NCI-H1417 (cell line): Measurements from ENCODE around the gene NUP214.
"Not testable (repeated sequence)": the region's sequence is repeated elsewhere in the genome, so short reads cannot be mapped to it uniquely, and the experiment has no call there.

Source experiments
- DNase-seq, 3 experiments: peaks; one replicate each; lab custom pipeline; 2025; lab: John Stamatoyannopoulos, UW

The NUP214 gene

DNA sequence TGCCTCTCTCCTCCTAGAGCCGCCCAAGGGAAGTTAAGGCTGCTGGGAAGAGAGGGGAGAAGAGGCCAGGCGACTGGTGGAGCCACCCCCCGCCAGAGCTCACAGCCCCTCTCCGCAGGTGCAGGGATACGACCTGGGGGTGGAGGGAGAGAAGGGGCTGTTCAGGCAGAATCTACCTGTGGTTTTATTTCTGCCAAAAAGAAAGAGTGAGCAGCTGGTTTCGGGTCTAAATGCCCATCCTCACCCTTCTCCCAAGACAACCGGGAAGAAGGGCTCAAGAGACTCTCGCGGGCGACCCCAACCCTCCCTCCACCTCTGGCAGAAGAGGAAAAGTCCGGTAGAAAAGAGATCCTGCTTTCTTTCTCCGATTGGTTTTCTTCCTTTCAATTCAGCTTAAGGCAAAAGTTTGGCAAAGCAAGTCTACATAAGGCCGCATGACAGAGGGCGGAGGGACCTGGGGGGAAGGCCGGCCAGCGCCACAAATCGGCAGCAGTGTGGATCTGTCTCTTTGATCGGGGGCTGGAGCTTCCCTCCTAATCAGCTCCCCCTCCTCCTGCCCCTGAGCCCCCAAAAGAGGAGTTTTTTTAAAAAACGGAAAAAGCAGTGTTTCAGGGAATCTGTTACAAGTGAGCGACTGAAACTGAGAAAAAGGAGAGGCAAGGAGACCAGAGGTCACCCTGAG is 134.7 kb downstream of the NUP214 start:
- no peak for DNase-seq

DNA sequence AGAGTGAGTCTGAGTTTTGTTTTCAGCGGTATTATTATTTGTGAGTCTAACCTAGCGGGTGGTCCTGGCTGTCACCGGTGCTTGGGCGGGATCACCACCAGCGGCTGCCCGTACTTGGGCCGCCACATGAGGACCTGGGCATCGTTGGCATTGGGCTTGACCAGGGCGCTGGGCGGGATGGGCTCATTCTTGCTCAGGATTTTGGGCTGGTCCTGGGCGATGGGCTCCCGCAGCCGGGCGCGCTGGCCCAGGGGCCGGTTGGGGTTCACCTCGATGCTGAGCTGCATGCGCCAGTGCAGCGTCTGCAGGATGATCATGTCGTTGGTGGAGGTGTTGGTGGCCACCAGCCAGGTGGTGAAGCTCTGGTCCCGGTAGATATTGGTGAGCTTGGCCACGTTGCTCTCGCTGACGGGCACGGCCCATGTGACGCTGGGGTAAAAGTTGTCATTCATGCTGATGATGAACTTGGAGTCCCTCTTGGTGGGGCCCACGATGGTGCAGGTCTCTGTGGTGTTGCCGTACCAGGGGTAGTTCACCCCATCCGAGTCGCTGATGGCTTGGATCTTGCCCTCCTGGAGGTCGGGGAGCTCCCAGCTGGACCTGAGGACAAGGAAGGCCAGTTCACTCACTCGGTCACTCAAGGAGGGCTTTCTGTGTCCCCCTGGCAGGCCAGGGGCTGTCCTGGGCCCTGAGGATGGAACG is 135.5 kb downstream of the NUP214 start:
- no peak for DNase-seq

DNA sequence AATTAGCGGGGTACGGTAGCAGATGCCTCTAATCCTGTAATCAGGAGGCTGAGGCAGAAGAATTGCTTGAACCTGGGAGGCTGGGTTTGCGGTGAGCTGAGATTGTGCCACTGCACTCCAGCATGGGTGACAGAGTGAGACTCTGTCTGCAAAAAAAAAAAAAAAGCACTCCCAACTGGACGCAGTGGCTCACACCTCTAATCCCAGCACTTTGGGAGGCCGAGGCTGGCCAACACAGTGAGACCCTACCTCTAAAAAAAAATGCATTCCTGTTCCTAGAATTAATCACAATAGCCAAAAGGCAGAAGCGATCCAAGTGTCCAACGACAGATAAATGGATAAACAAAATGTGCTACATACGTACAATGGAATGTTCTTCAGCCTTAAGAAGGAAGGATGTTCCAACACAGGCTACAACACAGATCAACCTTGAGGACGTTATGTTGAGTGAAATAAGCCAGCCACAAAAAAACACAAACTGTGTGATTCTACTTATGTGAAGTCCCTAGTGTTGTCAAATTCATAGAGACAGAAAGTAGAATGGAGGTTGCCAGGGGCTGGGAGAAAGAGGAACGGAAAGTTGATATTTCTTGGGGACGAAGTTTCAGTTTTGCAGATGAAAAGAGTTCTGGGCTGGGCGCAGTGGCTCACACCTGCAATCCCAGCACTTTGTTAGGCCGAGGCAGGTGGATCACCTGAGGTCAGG is 137.1 kb downstream of the NUP214 start:
- no peak for DNase-seq

DNA sequence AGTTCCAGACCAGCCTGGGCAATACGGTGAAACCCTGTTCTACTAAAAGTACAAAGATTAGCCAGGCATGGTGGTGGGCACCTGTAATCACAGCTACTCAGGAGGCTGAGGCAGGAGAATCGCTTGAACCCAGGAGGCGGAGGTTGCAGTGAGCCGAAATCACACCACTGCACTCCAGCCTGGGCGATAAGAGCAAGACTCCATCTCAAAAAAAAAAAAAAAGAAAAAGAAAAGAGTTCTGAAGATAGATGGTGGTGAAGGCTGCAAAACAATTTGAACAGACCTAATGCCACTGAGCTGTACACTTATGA is 137.6 kb downstream of the NUP214 start:
- not testable (repeated sequence) for DNase-seq

DNA sequence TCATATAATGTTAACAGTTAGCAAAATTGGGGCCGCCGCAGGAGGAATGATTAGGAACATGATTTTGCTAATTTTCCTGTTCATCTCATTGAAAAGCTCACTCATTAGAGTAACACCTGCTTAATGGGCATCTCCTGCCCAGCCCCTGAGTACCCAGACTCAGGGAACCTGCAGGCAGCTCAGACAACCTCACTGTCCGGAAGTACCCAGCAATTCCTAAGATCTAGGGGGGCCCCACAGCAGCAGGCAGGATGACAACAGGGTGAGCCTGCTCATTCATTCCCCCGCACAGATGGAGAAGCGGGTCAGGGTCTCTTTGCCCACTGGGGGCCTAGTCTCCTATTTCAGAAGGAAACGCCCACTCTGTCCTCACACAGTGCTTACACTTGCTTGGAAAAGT is 138.3 kb downstream of the NUP214 start:
- no peak for DNase-seq

DNA sequence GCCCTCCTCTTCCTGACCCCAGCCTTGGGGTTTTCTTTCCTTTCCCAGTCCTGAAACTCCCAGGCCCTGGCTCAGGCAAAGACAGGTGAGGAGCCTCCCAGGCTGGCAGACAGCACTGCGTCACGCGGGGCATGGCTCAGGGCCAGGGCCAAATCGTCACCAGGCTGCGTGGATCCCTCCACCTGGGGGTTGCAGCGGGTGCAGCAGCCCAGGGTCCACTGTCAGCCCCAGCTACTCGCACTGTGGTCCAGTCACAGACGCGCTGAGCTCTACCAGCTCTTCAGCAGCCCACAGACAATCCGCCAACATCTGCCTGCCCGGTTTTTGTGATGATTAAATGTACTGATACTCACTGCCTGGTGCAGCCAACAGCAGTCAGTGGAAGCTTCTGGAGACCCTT is 138.8 kb downstream of the NUP214 start:
- no peak for DNase-seq

DNA sequence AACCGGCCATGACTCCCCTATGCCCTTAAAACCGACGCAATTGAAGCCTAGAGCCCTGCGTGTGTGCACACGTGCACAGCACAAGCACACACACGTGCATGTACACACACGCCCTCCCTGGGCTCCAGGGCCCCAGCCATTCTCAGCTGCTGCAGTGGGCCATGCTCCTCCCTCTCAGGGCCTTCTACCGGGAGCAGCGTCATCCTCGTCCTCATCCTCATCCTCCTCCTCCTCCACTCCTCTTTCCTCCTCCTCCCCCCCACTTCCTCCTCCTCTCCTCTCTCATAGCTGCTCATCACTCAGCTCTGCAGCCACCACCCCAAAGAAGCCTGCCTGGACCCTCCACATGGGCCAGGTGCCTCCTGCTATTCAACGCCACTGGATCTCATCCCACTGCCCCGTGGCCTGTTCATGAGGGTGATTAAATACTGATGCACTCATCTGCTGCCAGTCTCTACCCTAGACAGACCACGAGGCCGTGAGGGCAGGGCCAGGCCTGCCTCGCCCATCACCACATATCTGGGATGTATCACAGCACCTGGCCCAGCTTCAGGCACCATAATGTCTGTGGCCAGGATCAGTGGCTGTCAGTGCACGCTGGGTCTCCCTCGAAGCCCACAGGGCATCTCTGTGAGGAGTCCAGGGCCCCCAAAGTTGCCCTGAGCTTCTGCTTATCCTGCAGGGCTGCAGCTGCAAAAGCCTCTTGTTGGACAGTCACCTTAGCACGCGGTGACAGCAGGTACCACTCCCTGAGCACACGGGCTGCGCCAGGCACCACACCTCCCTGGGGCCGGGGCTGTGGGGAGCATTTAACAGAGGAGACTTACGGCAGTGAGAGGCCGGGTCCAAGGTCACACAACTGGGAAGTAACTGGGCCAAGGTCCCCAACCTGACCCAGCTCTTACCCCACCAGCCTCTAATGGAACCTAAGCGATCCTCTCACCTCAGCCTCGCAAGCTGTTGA is 141.2 kb downstream of the NUP214 start:
- no peak for DNase-seq

DNA sequence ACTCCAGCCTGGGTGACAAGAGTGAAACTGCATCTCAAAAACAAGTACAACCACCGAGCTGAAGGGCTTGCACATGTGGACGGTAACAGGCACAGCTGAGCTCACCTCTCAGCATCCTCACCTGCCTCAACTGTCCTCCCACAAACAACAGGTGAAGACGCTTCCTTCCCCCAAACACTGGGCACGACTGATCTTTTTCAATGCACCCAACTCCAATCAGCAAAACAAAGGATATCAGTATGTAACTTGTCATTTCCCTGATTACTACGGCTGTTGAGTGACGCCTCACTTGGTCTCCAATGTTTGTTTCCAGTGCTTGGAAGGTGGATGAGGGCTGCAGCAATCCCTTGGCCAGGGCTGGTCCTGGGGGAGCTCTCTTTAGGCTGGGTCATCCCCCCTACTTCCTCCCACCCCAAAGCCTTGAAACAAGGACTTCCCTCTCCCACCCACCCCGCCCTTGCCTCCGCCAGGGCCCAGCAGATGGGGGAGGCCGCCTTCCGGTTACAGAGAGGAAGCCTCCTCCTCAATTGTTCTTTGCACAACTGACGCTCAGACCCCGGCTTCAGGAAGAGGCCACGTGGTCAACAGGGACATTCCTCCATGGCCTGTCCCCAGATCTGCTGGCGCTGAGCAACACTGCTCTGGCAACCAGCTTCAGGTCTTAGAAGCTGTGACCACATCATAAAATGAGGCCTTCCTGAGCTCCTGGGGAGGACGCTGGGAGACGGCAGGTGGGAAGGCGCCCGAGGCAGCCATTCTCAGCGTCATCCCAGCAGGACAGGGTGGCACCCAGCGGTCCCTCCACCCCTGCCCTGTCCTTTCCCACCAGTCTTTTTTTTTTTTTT is 145.0 kb downstream of the NUP214 start:
- DNase-seq: peak in 1 of 3 experiments; percentile 10

DNA sequence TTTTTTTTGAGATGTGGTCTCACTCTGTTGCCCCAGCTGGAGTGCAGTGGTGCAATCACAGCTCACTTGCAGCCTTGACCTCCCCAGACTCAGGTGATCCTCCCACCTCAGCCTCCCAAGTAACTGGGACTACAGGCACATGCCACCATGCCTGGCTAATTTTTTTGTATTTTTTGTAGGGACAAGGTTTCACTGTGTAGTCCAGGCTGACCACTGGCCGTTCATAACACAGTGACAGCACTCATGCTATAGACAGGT is 145.6 kb downstream of the NUP214 start:
- DNase-seq: not testable (repeated sequence)

DNA sequence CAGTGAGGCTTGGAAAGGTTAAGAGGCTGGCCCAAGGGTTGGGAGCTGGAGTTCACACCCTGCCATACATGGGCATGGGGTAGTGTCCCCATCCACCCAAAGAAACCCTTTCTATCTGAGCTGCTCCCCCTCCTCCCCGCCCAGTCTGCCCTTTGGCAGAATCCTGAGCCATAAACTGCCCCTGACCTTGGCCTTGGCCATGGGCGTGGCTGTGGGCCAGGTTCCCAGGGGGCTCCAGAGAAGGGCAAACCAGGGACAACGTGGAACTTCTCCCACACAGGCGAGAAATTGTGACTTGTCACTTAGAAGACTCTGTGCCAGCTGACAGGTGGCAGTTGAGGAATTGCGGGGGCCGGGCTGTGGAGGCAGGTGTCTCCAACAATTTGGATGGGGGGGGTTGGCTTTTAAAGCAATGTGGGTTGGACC is 146.1 kb downstream of the NUP214 start:
- no peak for DNase-seq

DNA sequence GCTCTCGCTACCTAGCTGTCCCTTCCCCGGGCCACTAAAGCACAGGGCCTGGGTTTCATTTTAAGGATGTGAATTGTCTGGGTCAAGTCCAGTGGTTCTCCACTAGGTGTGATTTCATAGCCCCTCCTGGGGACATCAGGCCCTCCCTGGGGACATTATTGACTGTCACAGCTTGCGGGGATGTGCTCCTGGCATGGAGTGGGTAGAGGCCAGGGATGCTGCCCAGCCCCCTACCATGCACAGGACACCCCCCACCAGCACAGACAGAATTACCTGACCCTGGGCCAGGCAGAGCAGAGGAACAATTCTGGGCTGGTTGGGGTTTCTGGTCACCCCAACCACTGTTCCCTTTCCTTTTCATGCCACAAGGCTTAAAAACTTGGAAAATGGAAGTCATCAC is 146.8 kb downstream of the NUP214 start:
- no peak for DNase-seq

DNA sequence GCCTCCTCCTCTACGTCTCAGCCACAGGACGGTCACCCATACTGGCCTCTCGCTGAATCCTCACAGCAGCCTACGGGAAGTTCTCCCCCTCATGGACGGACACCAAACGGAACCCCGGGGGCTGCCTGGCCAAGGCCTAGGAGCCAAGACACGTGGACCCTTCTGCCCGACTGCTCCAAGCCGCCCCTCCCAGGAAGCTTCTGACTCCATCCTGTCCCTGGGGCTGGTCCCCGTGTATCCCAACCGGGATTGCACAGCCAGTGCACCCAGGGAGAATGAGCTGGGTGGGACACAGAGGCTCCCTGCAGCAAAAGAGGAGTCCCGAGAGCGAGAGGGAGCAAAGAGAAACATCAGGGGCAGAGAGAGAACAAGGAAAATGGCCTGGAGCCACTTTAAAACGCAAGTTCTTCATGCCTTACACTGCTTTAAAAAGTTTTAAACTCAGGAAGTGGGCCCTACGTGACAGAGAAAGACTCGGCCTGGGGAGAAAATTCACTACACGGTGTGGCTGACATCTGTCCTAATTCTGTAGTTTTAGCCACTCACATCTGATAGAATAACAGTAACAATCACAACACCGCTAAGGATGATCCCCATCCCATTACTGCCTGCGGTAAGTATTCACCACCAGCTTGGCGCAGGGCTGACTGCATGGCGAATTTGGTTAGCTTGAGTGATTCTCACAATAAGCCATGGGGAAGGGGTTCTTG is 147.9 kb downstream of the NUP214 start:
- no peak for DNase-seq

DNA sequence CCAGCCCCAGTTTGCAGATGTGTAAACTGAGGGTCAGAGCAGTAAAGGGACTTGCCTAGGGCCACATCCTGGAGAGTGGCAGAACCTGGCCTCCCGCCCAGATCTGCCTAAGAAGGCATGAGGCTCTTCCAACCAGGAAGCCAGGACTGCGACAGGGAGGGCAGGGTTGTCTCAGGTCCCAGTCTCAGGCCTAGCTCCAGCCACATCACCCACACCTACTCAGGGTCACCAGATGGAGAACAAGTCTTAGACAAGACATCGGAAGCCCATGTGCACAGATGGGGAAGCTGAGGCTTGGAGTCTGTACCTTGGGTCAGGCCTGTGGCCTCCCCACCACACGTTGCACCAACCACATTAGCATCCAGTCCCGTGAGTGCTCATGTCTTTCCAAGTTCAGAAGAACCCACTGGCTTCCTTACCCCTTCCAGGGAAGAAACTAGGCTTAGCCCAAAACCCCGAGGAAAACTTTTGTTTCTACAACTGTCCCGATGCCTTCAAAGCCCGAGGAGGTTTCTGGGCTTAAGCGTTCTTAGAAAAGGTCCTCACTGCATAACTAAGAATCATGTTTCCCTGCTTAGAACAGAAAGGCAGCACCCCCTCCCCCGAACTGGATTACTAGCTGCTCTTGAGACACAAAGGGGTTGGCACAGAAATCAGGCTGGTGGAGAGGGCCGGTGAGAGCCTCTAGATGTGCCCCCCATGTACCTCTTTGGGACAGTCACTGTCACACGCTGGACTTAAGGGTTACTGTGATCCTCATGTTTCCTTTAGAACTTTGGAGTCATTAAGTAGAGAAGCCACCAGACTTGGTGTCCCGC is 148.7 kb downstream of the NUP214 start:
- DNase-seq: no peak

DNA sequence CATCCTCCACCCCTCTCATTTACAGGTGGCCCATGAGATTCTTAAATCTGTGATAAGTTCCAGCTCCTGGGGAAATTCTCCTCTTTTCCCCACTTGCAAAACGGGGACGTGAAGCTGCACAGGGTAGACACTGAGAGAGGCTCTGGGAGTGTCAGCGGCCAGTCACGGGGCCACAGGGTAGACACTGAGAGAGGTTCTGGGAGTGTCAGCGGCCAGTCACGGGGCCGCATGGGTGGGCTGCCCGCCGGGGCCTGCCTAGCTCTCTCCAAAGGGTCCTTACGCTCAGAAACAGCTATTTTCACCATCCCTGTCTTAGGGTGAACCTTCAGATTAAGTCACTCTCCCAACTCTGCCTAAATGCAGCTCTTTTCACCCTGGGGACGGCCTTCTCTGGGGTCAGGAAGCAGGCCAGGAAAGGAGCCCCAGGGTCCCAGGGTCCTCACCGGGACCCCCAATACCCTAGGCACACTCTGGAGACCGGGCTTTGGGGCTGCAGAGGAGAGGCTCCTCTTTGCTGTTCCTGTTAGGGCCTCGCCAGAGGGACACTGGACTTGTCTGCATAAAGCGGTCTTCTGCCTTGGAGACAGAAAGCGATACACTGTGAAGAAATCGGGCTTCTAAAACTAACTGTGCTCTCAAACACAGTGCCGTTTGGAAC is 149.4 kb downstream of the NUP214 start:
- no peak for DNase-seq

DNA sequence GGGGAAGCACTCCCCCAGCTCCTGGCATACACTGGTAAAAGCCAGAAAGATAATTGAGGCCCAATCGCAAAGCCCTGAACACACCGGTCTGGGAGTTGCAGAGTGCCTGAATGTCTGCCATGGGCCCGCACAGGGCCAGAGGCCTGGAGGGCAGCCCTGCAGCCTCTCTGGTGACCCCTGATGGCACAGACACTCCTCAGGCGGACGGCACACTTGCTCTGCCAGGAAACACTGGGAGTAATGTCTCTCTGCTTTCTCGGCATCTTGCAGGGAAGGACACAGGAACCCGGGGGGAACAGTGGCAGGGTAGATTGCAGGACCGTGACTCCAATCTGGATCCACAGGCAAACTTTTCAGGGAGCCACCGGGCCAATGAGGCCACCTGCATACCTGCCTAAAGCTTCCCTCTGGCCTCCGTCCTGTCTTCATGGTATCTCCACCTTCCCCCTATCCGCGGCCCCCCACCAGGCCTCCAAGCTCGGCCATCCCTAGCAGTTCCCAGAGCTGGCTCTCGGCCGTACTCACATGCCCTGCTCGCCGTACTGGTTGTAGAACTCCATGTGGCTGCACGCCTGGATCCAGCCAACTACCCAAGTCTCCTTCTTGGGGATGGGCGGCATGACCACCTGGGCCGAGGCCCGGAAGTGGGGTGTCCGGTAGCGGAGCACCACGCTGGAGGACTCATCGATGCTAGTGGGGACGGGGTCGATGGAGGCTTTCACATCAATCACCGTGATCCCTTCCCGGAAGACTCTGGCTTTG is 150.1 kb downstream of the NUP214 start:
- DNase-seq: no peak

DNA sequence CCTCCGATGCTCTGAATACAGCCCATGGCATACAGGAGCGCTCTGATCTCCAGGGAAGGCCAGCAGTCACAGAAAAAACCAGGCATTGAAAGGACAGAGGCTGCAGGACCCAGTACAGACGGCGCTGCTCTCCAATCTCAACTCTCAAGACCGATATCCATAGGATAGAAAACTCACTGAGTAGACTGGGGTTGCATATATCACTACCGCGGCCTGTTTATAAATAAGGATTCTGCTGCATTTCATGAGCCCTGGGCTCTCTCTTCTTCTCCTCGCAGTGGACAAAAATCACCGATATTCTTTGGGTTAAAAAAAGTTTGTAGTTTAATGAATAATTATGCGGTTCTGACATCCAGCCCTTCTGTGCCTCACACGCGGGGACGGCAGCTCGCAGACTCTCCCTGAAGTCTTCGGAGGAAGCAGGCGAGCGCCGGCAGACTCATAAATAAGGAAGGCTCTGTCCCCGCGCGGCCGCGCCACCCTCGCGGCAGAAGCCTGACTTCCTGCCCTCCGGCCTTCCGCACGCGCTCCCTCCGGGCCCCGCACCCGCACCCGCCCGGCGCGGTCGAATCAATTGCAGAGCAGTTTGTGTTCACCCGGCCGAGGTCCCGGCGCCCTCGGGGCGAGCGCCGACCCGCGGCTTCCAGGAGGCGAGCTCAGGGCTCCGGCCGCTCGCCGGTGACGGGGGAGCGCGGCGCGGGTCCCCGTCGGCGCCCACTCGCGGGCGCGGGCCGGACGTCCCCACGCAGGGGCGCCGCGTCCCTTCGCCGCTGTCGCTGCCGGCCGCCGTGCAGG is 150.9 kb downstream of the NUP214 start, which contains the start of gene FAM78A:
Gene FAM78A (minus strand): TSS at position 417 of the 795 bp plus-strand sequence. CDS start 331 bp downstream, at position 86.
- DNase-seq: peak in 2 of 3 experiments; percentile 24 to 42

DNA sequence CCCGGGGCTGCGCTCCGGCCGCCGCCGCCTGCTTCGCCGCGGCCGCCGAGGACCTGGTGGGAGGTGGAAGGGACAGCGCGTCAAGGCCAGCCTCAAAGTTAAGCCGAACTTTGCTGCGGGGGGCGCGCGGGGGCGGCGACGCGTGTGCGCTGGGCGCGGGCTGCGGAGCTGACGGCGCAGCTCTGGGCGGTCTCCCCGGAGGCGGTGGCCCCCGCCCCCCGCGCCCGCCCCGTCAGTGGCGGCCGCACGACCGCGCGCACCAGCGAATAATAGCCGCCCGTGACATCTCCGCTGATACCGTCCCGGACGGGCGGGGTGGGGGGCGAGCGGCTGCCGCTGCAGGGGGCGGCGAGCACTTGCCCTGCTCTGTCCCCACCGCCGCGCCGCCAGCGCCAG is 151.5 kb downstream of the NUP214 start:
- peak in 1 of 3 experiments; percentile 33 for DNase-seq
